DND-41 (cell line): ENCODE measurements around the gene PACRG.

Experiments used
- ATAC-seq: fragments of 200-7000 bp; cut with Tn5 transposase; 3 replicates; pipeline ENCODE4 v1.9.1; 2021; ENCODE audit warnings: low read depth; ENCODE audit not compliant: insufficient read depth
- DNase-seq: peaks from one replicate; pipeline ENCODE4 v3.0.0-alpha.2; 2020
- H2AFZ ChIP-seq: 2 replicates; pipeline ENCODE4 v1.6.0; 2012; ENCODE audit warnings: low read depth, low read length
- H3K27ac ChIP-seq: 2 replicates; pipeline ENCODE4 v1.5.1; 2012; ENCODE audit warnings: low read length, inconsistent platforms
- H3K27me3 ChIP-seq: fragments of 200-600 bp; sonication (generic); 2 replicates; pipeline ENCODE4 v1.6.0; 2012; ENCODE audit warnings: low read length, mild to moderate bottlenecking, inconsistent platforms; ENCODE audit not compliant: insufficient read depth, poor library complexity
- H3K36me3 ChIP-seq: 2 replicates; pipeline ENCODE4 v1.5.1; 2012; ENCODE audit warnings: low read length, inconsistent platforms; ENCODE audit not compliant: insufficient read depth
- H3K4me1 ChIP-seq: 2 replicates; pipeline ENCODE4 v1.5.1; 2012; ENCODE audit warnings: mild to moderate bottlenecking, low read length; ENCODE audit not compliant: insufficient read depth
- H3K4me2 ChIP-seq: 2 replicates; pipeline ENCODE4 v1.6.0; 2012; ENCODE audit warnings: mild to moderate bottlenecking, moderate library complexity, low read length, inconsistent platforms; ENCODE audit not compliant: insufficient read depth
- H3K4me3 ChIP-seq, 2 experiments: fragments of 200-600 bp in 1 of 2; shearing (Covaris generic) in 1 of 2; 2 replicates each; pipeline ENCODE4 v1.5.1; 2012 to 2016; ENCODE audit warnings: inconsistent platforms in 2 of 2, low read length in 2 of 2, mild to moderate bottlenecking in 2 of 2, low read depth in 1 of 2, moderate library complexity in 1 of 2
- H3K79me2 ChIP-seq: 2 replicates; pipeline ENCODE4 v1.6.0; 2012; ENCODE audit warnings: low read length, inconsistent platforms; ENCODE audit not compliant: insufficient read depth
- H3K9ac ChIP-seq: 2 replicates; pipeline ENCODE4 v1.6.0; 2012; ENCODE audit warnings: low read depth, mild to moderate bottlenecking, inconsistent platforms, low read length, moderate library complexity
- H3K9me3 ChIP-seq: 2 replicates; pipeline ENCODE4 v1.5.1; 2012; ENCODE audit warnings: low read length, moderate library complexity, mild to moderate bottlenecking, inconsistent platforms; ENCODE audit not compliant: insufficient read depth, severe bottlenecking
- H4K20me1 ChIP-seq: 2 replicates; pipeline ENCODE4 v1.6.0; 2012; ENCODE audit warnings: low read length; ENCODE audit not compliant: insufficient read depth
- CTCF ChIP-seq: IDR thresholded peaks from 2 replicates; pipeline ENCODE4 v1.5.1; 2012; ENCODE audit warnings: borderline replicate concordance, low read length, moderate library complexity, mild to moderate bottlenecking; ENCODE audit not compliant: poor library complexity, severe bottlenecking; ENCODE audit errors: extremely low read depth
- EZH2 ChIP-seq: IDR thresholded peaks from 3 replicates; pipeline ENCODE4 v1.6.1; 2012; ENCODE audit warnings: borderline replicate concordance, low read depth, mild to moderate bottlenecking, moderate library complexity, low read length, inconsistent platforms; ENCODE audit not compliant: severe bottlenecking

PACRG gene

DNA sequence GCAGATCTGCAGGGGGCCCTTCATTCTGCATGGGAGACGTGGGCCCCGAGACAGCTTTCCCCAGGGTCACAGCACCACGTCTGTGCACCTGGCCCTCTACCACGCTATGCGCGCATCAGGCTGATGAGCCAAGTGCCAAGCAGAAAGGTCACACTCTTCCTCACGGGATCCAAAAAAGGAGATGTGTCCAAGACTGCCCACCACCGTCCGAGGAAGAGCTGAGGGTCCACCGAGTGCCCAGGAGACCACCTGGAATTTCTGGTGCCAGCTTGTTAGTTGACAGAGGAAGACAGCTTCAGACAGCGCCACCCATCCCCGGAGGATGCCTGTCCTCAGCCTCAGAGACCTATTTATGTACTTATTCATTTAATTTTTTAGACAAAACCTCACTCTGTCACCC is 609.2 kb downstream of the PACRG start:
- TF ChIP-seq EZH2 (no peak), CTCF (no peak)
- ATAC-seq (no peak), DNase-seq (no peak)
- no peaks in the 10 kb centered on the region for H3K27me3 ChIP-seq
- H3K4me1 ChIP-seq: no peaks in the 10 kb centered on the region
- no peaks in the 10 kb centered on the region for H3K36me3 ChIP-seq
- no peak overlapping the region for H3K27ac ChIP-seq
- no peak overlapping the region for H3K4me2 ChIP-seq
- no peaks in the 10 kb centered on the region for H4K20me1 ChIP-seq
- no peaks in the 10 kb centered on the region for H3K9me3 ChIP-seq
- no peak overlapping the region for H3K4me3 ChIP-seq
- no peaks in the 10 kb centered on the region for H3K79me2 ChIP-seq
- H2AFZ ChIP-seq: no peak overlapping the region
- H3K9ac ChIP-seq: no peak overlapping the region

GRCh38 chr6:163337958-163338357 is 610.2 kb downstream of the PACRG start:
- H3K4me2 ChIP-seq: no peak overlapping the region
- no peak for ATAC-seq

DNA sequence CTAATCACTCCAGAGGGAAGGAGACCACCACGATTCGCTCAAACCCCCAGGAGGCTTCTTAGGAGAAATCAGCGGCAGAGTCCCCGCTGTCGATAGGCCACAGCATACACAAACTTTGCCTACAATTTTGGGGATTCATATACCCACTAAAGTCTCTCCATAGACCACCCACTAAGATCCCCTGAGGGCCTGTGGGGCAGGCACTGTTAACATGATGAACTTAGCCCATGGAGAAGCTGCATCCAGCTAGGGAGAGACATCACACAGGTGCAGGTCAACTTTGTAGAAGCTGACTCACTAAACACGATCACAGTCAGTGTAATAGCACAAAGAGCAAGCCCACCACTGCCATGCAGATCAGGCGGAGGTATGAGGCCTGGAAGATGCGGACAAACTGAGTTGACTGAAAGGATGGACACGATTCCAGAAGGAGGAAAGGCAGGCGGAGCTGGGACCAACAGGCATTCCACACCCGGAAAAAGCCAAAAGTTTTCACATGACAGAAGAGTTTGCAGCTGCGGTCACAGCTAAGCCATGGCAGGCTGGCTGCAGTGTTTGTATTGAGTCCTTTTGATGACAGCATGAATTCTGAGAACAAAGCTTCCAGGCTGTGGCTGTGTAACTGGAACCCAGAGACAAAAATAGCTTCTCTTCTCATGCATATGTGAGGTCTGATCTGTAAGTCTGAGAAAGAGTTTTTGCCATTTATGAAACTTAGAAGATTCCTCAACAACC is 611.1 kb downstream of the PACRG start:
- no peaks in the 10 kb centered on the region for H3K4me1 ChIP-seq
- H3K9me3 ChIP-seq: no peaks in the 10 kb centered on the region
- H3K79me2 ChIP-seq: no peaks in the 10 kb centered on the region
- no peak overlapping the region for H3K4me3 ChIP-seq
- no peak overlapping the region for H2AFZ ChIP-seq
- ATAC-seq: no peak
- no peaks in the 10 kb centered on the region for H4K20me1 ChIP-seq
- no peak overlapping the region for H3K27ac ChIP-seq
- no peaks in the 10 kb centered on the region for H3K36me3 ChIP-seq
- H3K4me2 ChIP-seq: no peak overlapping the region
- H3K27me3 ChIP-seq: no peaks in the 10 kb centered on the region
- no peak for DNase-seq
- TF ChIP-seq CTCF: no peak
- TF ChIP-seq EZH2: no peak
- no peak overlapping the region for H3K9ac ChIP-seq

More at GRCh38 chr6:163337958-163338357, 610.2 kb downstream of the PACRG start:
- H4K20me1 ChIP-seq: no peaks in the 10 kb centered on the region
- no peaks in the 10 kb centered on the region for H3K27me3 ChIP-seq
- no peaks in the 10 kb centered on the region for H3K36me3 ChIP-seq
- H3K27ac ChIP-seq: no peak overlapping the region
- H2AFZ ChIP-seq: no peak overlapping the region
- no peak overlapping the region for H3K4me3 ChIP-seq
- no peaks in the 10 kb centered on the region for H3K79me2 ChIP-seq
- H3K9me3 ChIP-seq: no peaks in the 10 kb centered on the region
- TF ChIP-seq CTCF (no peak), EZH2 (no peak)
- H3K9ac ChIP-seq: no peak overlapping the region
- no peak for DNase-seq
- no peaks in the 10 kb centered on the region for H3K4me1 ChIP-seq
